ENCODE results near the gene IL22.

DNA sequence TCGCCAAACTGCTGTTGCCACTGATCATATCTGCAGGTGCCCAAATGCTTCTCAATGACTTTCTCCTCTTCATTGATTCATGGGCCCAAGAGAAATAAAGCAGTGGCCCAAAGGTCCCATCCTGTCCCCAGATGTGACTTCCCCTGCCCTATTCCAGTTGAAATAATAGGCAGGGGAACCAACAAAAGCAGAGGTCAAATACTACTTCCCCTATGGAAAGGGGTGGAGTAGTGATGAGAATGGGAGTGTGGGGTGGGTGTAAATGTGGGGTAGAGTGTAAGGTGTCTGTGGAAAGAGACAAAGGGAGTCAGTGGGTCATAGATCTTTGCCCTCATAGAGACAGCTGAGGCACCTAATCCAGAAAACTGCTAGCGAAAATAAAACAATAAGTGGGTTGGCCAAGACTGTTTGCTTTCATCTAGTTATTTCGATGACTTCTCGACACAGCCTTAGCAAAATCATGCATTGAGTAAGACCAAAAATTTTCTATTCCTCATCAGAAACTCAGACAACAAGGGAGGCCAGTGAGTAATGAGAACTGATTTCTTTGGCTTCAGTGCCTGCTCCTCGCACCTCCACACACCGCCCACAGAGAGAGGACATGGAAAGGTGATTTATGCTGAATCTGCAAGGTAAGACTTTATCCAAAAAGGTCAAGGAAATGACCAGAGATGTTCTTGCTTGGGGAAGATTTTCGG lies 10.9 kb upstream of the IL22 start:
- TF ChIP-seq POLR2AphosphoS5 (IDR thresholded peaks at IDR 0.05), result no peak
- TF ChIP-seq, protein P1, sequence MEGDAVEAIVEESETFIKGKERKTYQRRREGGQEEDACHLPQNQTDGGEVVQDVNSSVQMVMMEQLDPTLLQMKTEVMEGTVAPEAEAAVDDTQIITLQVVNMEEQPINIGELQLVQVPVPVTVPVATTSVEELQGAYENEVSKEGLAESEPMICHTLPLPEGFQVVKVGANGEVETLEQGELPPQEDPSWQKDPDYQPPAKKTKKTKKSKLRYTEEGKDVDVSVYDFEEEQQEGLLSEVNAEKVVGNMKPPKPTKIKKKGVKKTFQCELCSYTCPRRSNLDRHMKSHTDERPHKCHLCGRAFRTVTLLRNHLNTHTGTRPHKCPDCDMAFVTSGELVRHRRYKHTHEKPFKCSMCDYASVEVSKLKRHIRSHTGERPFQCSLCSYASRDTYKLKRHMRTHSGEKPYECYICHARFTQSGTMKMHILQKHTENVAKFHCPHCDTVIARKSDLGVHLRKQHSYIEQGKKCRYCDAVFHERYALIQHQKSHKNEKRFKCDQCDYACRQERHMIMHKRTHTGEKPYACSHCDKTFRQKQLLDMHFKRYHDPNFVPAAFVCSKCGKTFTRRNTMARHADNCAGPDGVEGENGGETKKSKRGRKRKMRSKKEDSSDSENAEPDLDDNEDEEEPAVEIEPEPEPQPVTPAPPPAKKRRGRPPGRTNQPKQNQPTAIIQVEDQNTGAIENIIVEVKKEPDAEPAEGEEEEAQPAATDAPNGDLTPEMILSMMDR (IDR thresholded peaks at IDR 0.05), result no peak
- no peak for TF ChIP-seq POLR2A (IDR thresholded peaks at IDR 0.05)
- no peak for TF ChIP-seq EP300 (IDR thresholded peaks at IDR 0.05)
